Measurements from ENCODE around the gene MTX1. TPM values are rescaled to one million over a fixed set of nuclear protein-coding genes. Genes with fewer than 3 reads are reported as not detected.

MTX1 gene
- total and polyA plus RNA-seq, 2 of the 4 experiments (the other 2 are of a cell fraction), result 67.2 to 73.7 TPM

- Histone ChIP-seq H3K9ac (ENCODE audit: low read depth, low read length) (no peak overlapping the region), H3K4me1 (ENCODE audit: control insufficient read depth, insufficient read depth, low read length) (no peaks in the 10 kb centered on the region; the same call in none of the 2 replicates), H2BK120ac (ENCODE audit: low read depth, low read length) (no peak overlapping the region), H3K18ac (ENCODE audit: low read depth, low read length) (no peak overlapping the region), H4K91ac (ENCODE audit: insufficient read depth, low read depth, low read length) (no peak overlapping the region), H2AK5ac (ENCODE audit: low read depth, low read length) (no peak overlapping the region), H2AK9ac (replicated peaks; ENCODE audit: low read depth, low read length, poor library complexity) (no peak overlapping the region), H2BK5ac (ENCODE audit: low read depth, low read length, poor library complexity, severe bottlenecking) (no peak overlapping the region), H3K14ac (replicated peaks; ENCODE audit: low read depth, low read length) (no peak overlapping the region), H3K4me2 (ENCODE audit: low read depth, low read length) (no peak overlapping the region), H3K79me1 (ENCODE audit: low read depth in 1 of 2, low read length in 2 of 2) (peaks cover 0 to 26% of the 10 kb centered on the region in 2 experiments; a peak in 3 of 4 replicates), H3K27me3 (ENCODE audit: control insufficient read depth, insufficient read depth, low read length) (no peaks in the 10 kb centered on the region), H4K5ac (ENCODE audit: low read depth, low read length) (no peak overlapping the region), H4K8ac (ENCODE audit: low read depth in 2 of 2, low read length in 2 of 2) (no peak overlapping the region), H3K4me3 (ENCODE audit: insufficient read depth, low read depth, low read length) (no peak overlapping the region), H2BK15ac (ENCODE audit: low read depth, low read length) (no peak overlapping the region), H2BK20ac (ENCODE audit: low read depth, low read length) (no peak overlapping the region), H3K9me3 (ENCODE audit: control insufficient read depth, insufficient read depth, low read length) (no peaks in the 10 kb centered on the region), H3K23ac (ENCODE audit: low read depth, low read length) (no peak overlapping the region), H3K9me1 (ENCODE audit: insufficient read depth, low read length) (peaks cover 2% of the 10 kb centered on the region; the same call in 1 of the 2 replicates), H2AFZ (replicated peaks; ENCODE audit: low read length, poor library complexity) (no peak overlapping the region), H3K4ac (ENCODE audit: low read depth, low read length) (no peak overlapping the region), H3K56ac (ENCODE audit: extremely low read depth, insufficient read depth, low read length) (no peak overlapping the region), H4K20me1 (ENCODE audit: insufficient read depth, low read length) (no peaks in the 10 kb centered on the region), H3K36me3 (ENCODE audit: control insufficient read depth, insufficient read depth, low read length) (peaks cover 39% of the 10 kb centered on the region), H3K27ac (ENCODE audit: insufficient read depth, low read length) (no peak overlapping the region)
- POLR2A ChIA-PET (ENCODE audit: unreplicated experiment), result no interaction called here
- in situ Hi-C loops (cut with MboI; ENCODE audit: low sequenced_read_pairs), result no loop called here
- no peak for ATAC-seq (ENCODE audit: low read depth)
- dilution Hi-C loops (cut with HindIII; ENCODE audit: low sequenced_read_pairs, unreplicated experiment), result no loop called here
- TF ChIP-seq CEBPB (IDR thresholded peaks at IDR 0.05; ENCODE audit: low read depth, low read length), result no peak
- no peak for TF ChIP-seq RAD21 (IDR thresholded peaks at IDR 0.05; ENCODE audit: low read length)
- no peak for TF ChIP-seq CTCF (conservative IDR thresholded peaks at IDR 0.05; ENCODE audit: low read depth, low read length)
- no peak for TF ChIP-seq CHD1 (IDR thresholded peaks at IDR 0.05; ENCODE audit: low read depth, low read length)
- no TSS peak for BruUV-seq (replicated peaks)
- 100% methylated on average over 8 of the region's 9 CpGs; no CpG with 5 or more reads in 1 of the 2 experiments for WGBS, 2 experiments (ENCODE audit: extremely low coverage in 2 of 2, insufficient read length in 1 of 2)
- CTCF ChIA-PET, result interaction anchor here (0.9 to 1.7 kb wide), 3 partner anchors 11 to 17 kb away, joined by 3 to 5 read pairs (median 4); no protein-coding TSS in a partner anchor
- intact Hi-C loops (cut with micrococcal nuclease), result loop anchor here (10.0 kb wide), 2 partner anchors 203 to 417 kb away; partner anchors contain the start of genes CKS1B and SHC1
- no peak for DNase-seq
These were observed 30.6 kb upstream of the MTX1 start for GRCh38 chr1:155177918-155178281.
